22Rv1 (cell line): ENCODE data around the gene ERCC2.

Source experiments
- ZFX ChIP-seq: fragments of 450-650 bp; IDR thresholded peaks from 2 replicates; pipeline ENCODE4 v1.6.1; 2017; ENCODE audit warnings: antibody characterized with exemption, borderline replicate concordance
- TF ChIP-seq, protein P1 (sequence below): fragments of 450-650 bp; IDR thresholded peaks from 2 replicates; pipeline ENCODE4 v1.5.1; 2017; ENCODE audit warnings: mild to moderate bottlenecking

DNA sequence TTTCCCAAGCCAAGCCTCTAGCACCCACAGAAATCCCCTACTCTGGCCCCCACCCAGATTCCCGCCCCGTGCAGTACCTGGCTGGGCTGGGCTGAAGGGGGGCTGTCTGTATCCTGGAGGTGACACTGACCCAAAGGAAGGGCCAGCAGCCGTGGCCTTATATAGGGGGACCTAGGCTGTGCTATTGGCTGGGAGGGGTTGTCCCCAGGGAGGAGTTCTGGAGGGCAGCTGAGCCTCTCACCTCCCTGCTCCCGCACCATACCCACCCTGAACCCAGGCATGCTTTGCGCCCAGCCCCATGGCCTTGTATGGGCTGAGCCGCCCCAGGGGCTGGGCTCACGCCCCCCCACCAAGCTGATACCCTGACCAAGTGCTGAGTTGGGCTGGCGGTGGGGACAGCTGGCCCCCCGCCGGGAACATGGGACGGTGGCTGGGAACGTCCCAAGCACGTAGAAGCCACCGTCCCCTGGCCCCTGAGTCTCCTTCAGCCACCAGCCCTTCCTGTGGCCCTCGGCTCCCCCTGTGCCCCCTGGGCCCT is 47.6 kb downstream of the ERCC2 start, which contains the start of gene CKM:
- TF ChIP-seq, protein P1, sequence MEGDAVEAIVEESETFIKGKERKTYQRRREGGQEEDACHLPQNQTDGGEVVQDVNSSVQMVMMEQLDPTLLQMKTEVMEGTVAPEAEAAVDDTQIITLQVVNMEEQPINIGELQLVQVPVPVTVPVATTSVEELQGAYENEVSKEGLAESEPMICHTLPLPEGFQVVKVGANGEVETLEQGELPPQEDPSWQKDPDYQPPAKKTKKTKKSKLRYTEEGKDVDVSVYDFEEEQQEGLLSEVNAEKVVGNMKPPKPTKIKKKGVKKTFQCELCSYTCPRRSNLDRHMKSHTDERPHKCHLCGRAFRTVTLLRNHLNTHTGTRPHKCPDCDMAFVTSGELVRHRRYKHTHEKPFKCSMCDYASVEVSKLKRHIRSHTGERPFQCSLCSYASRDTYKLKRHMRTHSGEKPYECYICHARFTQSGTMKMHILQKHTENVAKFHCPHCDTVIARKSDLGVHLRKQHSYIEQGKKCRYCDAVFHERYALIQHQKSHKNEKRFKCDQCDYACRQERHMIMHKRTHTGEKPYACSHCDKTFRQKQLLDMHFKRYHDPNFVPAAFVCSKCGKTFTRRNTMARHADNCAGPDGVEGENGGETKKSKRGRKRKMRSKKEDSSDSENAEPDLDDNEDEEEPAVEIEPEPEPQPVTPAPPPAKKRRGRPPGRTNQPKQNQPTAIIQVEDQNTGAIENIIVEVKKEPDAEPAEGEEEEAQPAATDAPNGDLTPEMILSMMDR: no peak
- no peak for TF ChIP-seq ZFX
